GM10266 (cell line): ENCODE results near the gene SLC13A5.

Source experiments
- DNase-seq: peaks from one replicate; pipeline ENCODE4 v3.0.0; 2012; ENCODE audit errors: extremely low spot score
- TF ChIP-seq, protein P1 (sequence below): IDR thresholded peaks from 2 replicates; pipeline ENCODE4 v1.5.1; 2012; ENCODE audit warnings: mild to moderate bottlenecking, low read depth; ENCODE audit not compliant: control insufficient read depth, insufficient read depth; ENCODE audit errors: missing control alignments

Gene SLC13A5

DNA sequence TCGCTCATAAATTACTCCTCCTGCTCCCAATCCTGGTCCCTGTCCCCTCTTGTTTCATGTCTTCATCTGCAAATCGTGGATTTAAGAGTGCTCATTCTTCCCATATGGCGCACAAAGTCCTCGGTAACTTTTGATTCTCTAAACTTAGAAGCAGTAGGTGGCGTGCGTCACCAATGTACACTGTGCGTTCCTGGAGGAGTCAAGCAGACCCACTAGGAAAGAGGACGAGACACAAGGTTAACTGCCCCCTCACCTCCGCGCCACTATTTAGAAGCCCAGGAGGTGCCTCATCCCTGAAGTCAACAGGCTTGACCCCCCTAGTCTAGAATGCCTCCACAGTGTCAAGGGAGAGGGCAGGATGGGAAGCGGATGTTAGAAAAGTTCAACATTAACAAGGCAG, 2.9 kb downstream of the SLC13A5 start:
- TF ChIP-seq, protein P1, sequence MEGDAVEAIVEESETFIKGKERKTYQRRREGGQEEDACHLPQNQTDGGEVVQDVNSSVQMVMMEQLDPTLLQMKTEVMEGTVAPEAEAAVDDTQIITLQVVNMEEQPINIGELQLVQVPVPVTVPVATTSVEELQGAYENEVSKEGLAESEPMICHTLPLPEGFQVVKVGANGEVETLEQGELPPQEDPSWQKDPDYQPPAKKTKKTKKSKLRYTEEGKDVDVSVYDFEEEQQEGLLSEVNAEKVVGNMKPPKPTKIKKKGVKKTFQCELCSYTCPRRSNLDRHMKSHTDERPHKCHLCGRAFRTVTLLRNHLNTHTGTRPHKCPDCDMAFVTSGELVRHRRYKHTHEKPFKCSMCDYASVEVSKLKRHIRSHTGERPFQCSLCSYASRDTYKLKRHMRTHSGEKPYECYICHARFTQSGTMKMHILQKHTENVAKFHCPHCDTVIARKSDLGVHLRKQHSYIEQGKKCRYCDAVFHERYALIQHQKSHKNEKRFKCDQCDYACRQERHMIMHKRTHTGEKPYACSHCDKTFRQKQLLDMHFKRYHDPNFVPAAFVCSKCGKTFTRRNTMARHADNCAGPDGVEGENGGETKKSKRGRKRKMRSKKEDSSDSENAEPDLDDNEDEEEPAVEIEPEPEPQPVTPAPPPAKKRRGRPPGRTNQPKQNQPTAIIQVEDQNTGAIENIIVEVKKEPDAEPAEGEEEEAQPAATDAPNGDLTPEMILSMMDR = no peak
- no peak for DNase-seq

GRCh38 chr17:6708357-6708961, 4.7 kb downstream of the SLC13A5 start:
- DNase-seq = no peak
- TF ChIP-seq, protein P1 = no peak

- DNase-seq = no peak
- TF ChIP-seq, protein P1 = no peak
These were observed 6.2 kb downstream of the SLC13A5 start for GRCh38 chr17:6706996-6707395.

DNA sequence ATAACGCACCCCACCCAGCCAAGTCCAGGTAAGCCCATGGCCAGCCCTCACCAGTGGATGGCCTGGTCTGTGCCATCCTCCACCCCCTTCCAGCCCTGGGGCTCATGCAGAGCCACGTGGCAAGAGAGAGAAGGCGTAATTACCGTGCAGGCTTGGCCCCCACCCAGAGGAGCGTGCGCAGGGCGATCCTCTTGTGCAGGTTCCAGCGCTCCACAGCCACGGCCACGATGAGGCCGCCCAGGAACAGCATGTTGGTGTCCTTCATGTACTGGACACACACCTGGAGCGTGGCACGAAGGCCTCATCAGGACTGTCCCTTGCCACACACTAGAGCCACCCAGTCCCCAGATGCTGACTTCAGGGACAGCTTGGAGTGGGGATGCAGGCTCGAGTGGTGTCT, 6.7 kb downstream of the SLC13A5 start:
- DNase-seq = no peak
- TF ChIP-seq, protein P1 = no peak

- no peak for DNase-seq
- TF ChIP-seq, protein P1 = no peak
These were observed 8.6 kb downstream of the SLC13A5 start for GRCh38 chr17:6704470-6705052.

- TF ChIP-seq, protein P1 = no peak
- DNase-seq = no peak
These were observed 9.4 kb downstream of the SLC13A5 start for GRCh38 chr17:6703751-6704150.

DNA sequence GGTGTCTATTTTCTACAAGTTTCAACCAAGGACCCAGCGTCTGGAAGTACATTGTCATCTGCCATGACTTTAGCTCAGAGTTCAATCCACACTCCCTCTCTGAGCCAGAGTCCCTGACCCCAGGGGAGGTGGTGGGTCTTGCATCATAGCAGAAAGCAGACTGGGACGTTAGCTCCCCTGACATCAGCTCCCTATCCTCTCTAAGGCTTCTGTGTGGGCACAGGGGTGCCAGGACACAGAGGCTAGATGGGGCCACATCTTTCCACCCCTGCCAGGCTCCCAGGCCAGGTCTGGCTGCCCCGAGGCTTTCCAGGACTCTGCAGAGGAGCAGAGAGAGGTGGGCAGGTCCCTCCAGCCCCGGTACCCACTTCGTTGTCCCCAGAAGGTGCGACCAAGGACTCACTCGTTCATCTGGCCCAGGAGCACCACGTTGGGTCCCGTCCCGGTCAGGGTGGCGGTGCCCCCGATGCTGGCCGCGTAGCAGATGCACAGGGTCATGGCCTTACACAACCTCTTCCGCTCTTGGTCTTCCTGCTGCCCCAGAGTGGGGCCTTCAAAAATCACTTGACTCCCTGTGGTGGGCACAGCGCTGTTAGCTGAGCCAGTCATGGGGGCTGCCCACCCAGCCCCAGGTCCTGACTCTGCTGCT, 10.5 kb downstream of the SLC13A5 start:
- DNase-seq = no peak
- TF ChIP-seq, protein P1 = no peak
